Stimulated activated naive CD8-positive, alpha-beta T cell treated with anti-CD3 and anti-CD28 coated beads, Interleukin-15, Interleukin-2, amounts not matched to agents 100 U/mL and 50 U/mL, for 24 hours (primary cell): ENCODE data around the gene P3H3.

Experiments used
- ATAC-seq: fragments of 150-1000 bp; cut with Tn5 transposase; one replicate; pipeline ENCODE4 v1.10.0; 2021
- DNase-seq: peaks from one replicate; pipeline ENCODE4 v3.0.0; 2021

Gene P3H3, protein sequence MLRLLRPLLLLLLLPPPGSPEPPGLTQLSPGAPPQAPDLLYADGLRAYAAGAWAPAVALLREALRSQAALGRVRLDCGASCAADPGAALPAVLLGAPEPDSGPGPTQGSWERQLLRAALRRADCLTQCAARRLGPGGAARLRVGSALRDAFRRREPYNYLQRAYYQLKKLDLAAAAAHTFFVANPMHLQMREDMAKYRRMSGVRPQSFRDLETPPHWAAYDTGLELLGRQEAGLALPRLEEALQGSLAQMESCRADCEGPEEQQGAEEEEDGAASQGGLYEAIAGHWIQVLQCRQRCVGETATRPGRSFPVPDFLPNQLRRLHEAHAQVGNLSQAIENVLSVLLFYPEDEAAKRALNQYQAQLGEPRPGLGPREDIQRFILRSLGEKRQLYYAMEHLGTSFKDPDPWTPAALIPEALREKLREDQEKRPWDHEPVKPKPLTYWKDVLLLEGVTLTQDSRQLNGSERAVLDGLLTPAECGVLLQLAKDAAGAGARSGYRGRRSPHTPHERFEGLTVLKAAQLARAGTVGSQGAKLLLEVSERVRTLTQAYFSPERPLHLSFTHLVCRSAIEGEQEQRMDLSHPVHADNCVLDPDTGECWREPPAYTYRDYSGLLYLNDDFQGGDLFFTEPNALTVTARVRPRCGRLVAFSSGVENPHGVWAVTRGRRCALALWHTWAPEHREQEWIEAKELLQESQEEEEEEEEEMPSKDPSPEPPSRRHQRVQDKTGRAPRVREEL

GRCh38 chr12:6827982-6828780, at the start of gene P3H3:
P3H3 (plus strand) TSS chr12:6828407; CDS start chr12:6828441, 34 bp downstream.
- DNase-seq: peak; percentile 30
- peak; percentile 8 for ATAC-seq

- peak; percentile 93 for DNase-seq
- ATAC-seq: peak; percentile 41
These were observed 49.3 kb upstream of the P3H3 start for GRCh38 chr12:6778574-6779550.

GRCh38 chr12:6779708-6780432, 48.3 kb upstream of the P3H3 start:
- DNase-seq (no peak), ATAC-seq (peak; percentile 26)

DNA sequence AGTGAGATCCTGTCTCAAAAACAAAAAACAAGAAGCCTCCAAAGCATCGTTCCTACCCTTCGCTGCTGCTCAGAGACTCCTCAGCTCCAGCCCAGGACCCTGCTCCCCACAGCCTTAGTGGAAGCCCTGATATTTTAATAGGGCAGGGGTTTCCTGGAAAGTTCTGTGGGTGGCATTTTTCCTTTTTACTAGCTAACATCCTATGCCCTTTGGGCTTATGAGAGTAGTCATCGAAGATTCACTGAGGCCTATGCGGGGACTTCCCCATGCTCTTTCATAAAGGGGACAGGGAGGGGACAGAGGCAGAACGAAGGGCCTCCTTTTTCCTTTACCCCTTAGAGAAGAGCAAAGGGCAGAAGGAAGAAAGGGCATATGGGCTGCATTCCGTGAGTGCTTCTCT, 47.6 kb upstream of the P3H3 start:
- DNase-seq (peak; percentile 64), ATAC-seq (peak; percentile 80)

DNA sequence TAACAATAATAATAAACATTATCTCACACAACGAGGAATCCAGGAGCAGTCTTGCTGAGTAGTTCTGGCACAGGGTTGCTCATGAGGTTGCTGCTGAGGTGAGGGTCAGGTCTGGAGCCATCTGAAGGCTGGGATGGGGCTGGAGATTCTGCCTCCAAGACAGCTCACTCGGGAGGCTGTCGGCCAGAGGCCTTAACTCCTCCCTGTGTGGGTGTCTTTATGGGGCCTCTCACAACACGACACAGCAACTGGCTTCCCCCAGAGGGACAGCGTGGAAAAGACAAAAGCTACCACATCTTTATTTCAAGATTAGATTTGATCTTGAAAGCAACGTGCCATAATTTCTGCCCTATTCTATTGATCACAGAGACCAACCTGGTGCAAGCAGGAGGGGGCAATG, 46.1 kb upstream of the P3H3 start:
- DNase-seq: no peak
- no peak for ATAC-seq

- DNase-seq (no peak), ATAC-seq (no peak)
These were observed 45.2 kb upstream of the P3H3 start for GRCh38 chr12:6782850-6783566.

DNA sequence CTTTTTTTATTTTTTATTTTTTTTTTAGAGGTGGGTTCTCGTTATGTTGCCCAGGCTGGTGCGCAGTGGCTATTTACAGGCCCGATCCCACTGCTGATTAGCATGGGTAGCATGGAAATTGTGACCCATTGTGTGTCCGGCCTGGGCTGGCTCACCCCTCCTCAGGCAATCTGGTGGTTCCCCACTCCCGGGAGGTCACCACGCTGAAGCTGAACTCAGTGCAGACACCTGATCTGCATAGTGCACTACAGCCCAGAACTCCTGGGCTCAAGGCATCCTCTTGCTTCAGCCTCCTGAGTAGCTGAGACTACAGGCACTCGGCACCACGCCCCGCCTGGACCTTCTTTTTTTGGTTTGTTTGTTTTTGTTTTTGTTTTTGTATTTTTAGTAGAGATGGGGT, 44.4 kb upstream of the P3H3 start:
- ATAC-seq (no peak), DNase-seq (no peak)

DNA sequence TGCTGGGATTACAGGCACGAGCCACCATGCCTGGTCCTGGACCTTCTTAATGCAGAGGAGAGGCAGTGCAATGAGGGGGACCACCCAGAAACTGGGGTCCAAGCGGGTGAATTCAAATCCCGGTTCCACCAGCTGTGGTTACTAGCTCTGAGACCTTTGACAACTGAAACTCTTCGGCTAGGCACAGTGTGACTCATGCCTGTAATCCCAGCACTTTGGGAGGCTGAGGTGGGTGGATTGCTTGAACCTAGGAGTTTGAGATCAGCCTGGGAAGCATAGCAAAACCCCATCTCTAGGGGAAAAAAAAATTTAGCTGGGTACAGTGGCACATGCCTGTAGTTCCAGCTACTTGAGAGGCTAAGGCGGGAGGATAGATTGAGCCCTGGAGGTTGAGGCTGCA, 43.9 kb upstream of the P3H3 start:
- DNase-seq: no peak

DNA sequence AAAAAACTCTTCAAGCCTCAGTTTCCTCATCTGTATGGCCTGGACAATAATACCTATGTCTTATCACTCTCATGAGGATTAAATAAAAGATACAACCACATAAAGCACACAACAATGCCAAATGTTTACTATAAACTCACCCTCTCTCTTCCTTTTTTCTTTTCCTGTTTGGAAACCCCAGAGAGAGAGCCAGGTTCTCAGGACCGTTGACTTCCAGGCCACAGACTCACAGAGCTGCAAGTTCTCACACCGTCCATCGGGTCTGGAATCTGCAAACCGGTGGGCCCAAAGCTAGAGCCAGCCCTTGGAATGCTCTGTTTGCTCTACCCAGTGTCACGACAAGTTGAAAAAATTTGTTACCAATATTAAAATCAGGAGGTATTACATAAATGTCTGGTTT, 43.4 kb upstream of the P3H3 start:
- no peak for DNase-seq
- ATAC-seq: no peak

More for the DNA sequence above, 43.9 kb upstream of the P3H3 start:
- no peak for ATAC-seq

DNA sequence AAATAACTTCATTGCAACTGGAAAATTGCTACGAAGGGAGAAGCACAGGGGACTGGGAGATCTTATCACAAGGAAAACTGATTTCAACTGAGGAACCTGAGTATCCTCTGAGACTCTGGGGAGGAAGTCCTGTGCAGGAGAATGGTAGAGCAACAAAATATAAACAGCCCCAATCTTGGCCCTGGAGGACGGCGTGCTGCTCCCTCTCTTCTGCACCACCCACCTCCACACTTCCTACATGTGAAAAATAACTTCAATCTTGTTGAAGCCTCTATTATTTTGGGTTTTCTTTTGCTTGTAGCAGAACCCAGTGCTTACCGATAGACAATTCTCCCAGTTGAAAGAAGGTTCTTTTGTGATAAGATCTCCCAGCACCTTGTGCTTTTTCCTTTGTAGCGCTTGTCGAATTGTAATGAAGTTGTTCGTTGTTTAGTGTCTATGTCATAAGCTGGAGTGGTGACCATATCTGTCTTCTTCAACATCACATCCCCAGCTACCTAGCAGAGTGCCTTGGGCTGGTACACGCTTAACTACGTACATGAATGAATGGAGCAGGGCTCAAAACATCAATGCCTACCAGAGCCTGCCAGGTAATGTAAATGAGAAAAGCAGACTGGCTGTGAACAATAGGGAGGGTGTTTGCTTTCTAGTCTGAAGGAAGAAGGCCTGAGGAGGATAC, 41.7 kb upstream of the P3H3 start:
- ATAC-seq: no peak

GRCh38 chr12:6787309-6787708, 40.9 kb upstream of the P3H3 start:
- ATAC-seq: no peak
- DNase-seq: no peak

More for the DNA sequence above, 41.7 kb upstream of the P3H3 start:
- no peak for DNase-seq

DNA sequence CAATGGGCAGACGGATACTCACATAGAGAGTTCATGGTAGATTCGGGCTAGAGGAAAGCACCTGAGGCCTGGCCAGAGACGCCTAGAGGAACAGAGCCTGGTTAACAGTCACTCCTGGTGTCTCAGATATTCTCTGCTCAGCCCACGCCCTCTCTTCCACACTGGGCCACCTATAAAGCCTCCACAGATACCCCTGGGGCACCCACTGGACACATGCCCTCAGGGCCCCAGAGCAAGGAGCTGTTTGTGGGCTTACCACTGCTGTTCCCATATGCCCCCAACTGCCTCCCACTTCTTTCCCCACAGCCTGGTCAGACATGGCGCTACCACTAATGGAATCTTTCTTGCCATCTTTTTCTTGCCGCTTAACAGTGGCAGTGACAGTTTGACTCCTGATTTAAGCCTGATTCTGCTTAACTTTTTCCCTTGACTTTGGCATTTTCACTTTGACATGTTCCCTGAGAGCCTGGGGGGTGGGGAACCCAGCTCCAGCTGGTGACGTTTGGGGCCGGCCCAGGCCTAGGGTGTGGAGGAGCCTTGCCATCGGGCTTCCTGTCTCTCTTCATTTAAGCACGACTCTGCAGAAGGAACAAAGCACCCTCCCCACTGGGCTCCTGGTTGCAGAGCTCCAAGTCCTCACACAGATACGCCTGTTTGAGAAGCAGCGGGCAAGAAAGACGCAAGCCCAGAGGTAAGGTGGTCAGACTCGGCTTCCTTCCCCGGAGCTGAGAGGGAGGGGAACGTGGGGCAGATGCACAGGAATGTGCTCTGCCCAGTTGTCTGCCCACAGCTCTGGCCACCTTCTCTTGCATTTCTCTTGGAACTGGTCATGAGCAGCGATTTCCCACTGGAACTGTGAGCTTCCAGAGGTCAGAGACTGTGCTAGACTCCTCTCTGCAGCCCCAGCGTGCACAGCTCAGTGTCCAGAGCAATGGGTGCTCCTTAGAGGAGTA, 39.0 kb upstream of the P3H3 start, which contains the start of gene CD4:
TSS of gene CD4 (plus strand) at position 557 of the 953 bp plus-strand sequence. CDS start 10,611 bp downstream, outside the sequence.
- DNase-seq (peak; percentile 68), ATAC-seq (peak; percentile 72)

DNA sequence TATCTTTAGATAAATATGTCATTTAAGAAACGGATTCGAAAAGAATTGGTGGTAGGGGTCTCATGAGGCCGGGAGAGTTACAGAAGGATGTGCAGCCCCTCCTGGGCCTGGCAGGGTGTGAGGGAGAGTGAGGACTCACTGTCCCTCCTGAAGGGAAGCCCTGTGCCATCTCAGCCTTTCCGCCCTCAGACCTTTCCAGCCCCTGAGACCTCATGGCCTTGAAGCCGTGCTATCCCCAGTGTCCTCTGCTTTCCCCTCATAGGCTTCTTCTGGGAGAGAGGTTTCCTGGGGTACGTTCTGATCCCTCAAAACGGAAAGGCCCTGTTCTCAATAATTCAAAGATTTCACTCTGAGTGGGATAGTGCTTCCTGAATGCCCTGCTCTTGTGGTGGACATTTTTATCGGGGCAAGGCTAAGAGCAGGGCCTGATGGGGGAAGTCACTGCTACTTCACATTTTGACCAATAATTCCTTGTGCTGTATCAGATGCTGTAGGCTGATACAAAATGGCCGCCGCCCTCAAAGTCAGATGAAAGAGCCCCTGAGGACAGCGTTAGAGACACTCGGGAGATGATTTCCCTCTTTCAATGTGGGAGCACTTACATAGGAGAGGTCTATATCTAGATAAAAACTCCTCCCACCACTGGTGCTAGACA, 37.6 kb upstream of the P3H3 start:
- ATAC-seq (no peak), DNase-seq (no peak)

- ATAC-seq (peak; percentile 58), DNase-seq (peak; percentile 50)
These were observed 36.2 kb upstream of the P3H3 start for GRCh38 chr12:6791931-6792520.

- ATAC-seq (peak; percentile 20), DNase-seq (no peak)
These were observed 35.5 kb upstream of the P3H3 start for GRCh38 chr12:6792522-6793201.

GRCh38 chr12:6795088-6795487, 33.1 kb upstream of the P3H3 start:
- ATAC-seq: no peak
- no peak for DNase-seq

- ATAC-seq: no peak
These were observed 31.6 kb upstream of the P3H3 start for GRCh38 chr12:6796576-6796975.

More at GRCh38 chr12:6796576-6796975, 31.6 kb upstream of the P3H3 start:
- no peak for DNase-seq
